ENCODE measurements around the gene ADAM33.

ADAM33 gene

GRCh38 chr20:3663031-3663701 lies 18.6 kb downstream of the ADAM33 start, which contains the start of gene GFRA4:
Gene GFRA4, minus strand, starts transcription at chr20:3663399. Its CDS starts 0 bp downstream, at chr20:3663399.
- no peak for DNase-seq

GRCh38 chr20:3661814-3662665 lies 19.8 kb downstream of the ADAM33 start:
- no peak for DNase-seq

- DNase-seq = no peak
Observed at GRCh38 chr20:3661060-3661813, 20.6 kb downstream of the ADAM33 start.

GRCh38 chr20:3660262-3661059 lies 21.3 kb downstream of the ADAM33 start:
- no peak for DNase-seq

GRCh38 chr20:3659492-3660261 lies 22.1 kb downstream of the ADAM33 start:
- DNase-seq = no peak

- DNase-seq = peak; percentile 26
Observed at GRCh38 chr20:3658716-3659491, 22.9 kb downstream of the ADAM33 start.

- DNase-seq = no peak
Observed at GRCh38 chr20:3658019-3658715, 23.6 kb downstream of the ADAM33 start.

GRCh38 chr20:3655131-3655405 lies 26.7 kb downstream of the ADAM33 start:
- DNase-seq = no peak

GRCh38 chr20:3654326-3655130 lies 27.3 kb downstream of the ADAM33 start:
- peak; percentile 43 for DNase-seq

GRCh38 chr20:3653921-3654320 lies 27.9 kb downstream of the ADAM33 start:
- no peak for DNase-seq

- no peak for DNase-seq
Observed at GRCh38 chr20:3652676-3653596, 28.9 kb downstream of the ADAM33 start.

- no peak for DNase-seq
Observed at GRCh38 chr20:3652221-3652620, 29.6 kb downstream of the ADAM33 start.

GRCh38 chr20:3651204-3651962 lies 30.4 kb downstream of the ADAM33 start:
- no peak for DNase-seq

GRCh38 chr20:3648951-3649350 lies 32.9 kb downstream of the ADAM33 start:
- no peak for DNase-seq

GRCh38 chr20:3647473-3647872 lies 34.3 kb downstream of the ADAM33 start:
- DNase-seq = no peak

GRCh38 chr20:3646651-3647050 lies 35.2 kb downstream of the ADAM33 start:
- no peak for DNase-seq

- no peak for DNase-seq
Observed at GRCh38 chr20:3646067-3646440, 35.8 kb downstream of the ADAM33 start.

All from SHP77 treated with DMSO at 0.1 percent for 48 hours (cell line).